Chondrocyte (in vitro differentiated cells): ENCODE measurements around the gene IMPDH2. TPM values are rescaled to one million over a fixed set of nuclear protein-coding genes. Genes with fewer than 3 reads are reported as not detected.

Experiments
- DNase-seq: peaks from one replicate; pipeline ENCODE4 v3.0.0; 2021; ENCODE audit warnings: mixed read lengths, low spot score
- H3K27ac Mint-ChIP-seq: one replicate; pipeline ENCODE4 v1.8.0; 2021; ENCODE audit warnings: mild to moderate bottlenecking, moderate library complexity, mixed read lengths; ENCODE audit not compliant: unreplicated experiment
- H3K27me3 Mint-ChIP-seq: 2 replicates; pipeline ENCODE4 v1.8.0; 2021; ENCODE audit warnings: low read depth, mixed read lengths
- H3K36me3 Mint-ChIP-seq: 2 replicates; pipeline ENCODE4 v1.8.0; 2021; ENCODE audit warnings: low read depth, mixed read lengths
- H3K4me1 Mint-ChIP-seq: 2 replicates; pipeline ENCODE4 v1.8.0; 2021; ENCODE audit warnings: low read depth, mild to moderate bottlenecking, mixed read lengths
- H3K4me3 Mint-ChIP-seq: one replicate; pipeline ENCODE4 v1.8.0; 2021; ENCODE audit warnings: mild to moderate bottlenecking, moderate library complexity, mixed read lengths; ENCODE audit not compliant: unreplicated experiment
- H3K9me3 Mint-ChIP-seq: 2 replicates; pipeline ENCODE4 v1.8.0; 2021; ENCODE audit warnings: low read depth, mixed read lengths
- CTCF ChIP-seq: fragments of 200-600 bp; sonication (generic); IDR thresholded peaks from 2 replicates; pipeline ENCODE4 v1.5.0; 2021; ENCODE audit warnings: antibody characterized with exemption, mild to moderate bottlenecking, moderate library complexity
- total RNA-seq: library from RNA; stranded (reverse); gene quantifications from 3 replicates; pipeline ENCODE4 v1.2.1, GENCODE V29; 2021

Gene IMPDH2
- total RNA-seq, 1 donor from 2014 or later: 140 TPM

GRCh38 chr3:49025793-49026520 lies 3.2 kb downstream of the IMPDH2 start:
- H3K4me1 Mint-ChIP-seq: peaks cover 60% of the 10 kb centered on the region
- H3K27ac Mint-ChIP-seq: peak overlapping the region; percentile 71
- TF ChIP-seq CTCF: no peak
- no peak overlapping the region for H3K4me3 Mint-ChIP-seq
- no peaks in the 10 kb centered on the region for H3K9me3 Mint-ChIP-seq
- H3K27me3 Mint-ChIP-seq: no peaks in the 10 kb centered on the region
- DNase-seq: peak; percentile 79
- H3K36me3 Mint-ChIP-seq: peaks cover 21% of the 10 kb centered on the region

GRCh38 chr3:49025005-49025792 lies 4.0 kb downstream of the IMPDH2 start:
- peak; percentile 81 for DNase-seq
- H3K4me3 Mint-ChIP-seq: no peak overlapping the region
- H3K9me3 Mint-ChIP-seq: no peaks in the 10 kb centered on the region
- peaks cover 19% of the 10 kb centered on the region for H3K36me3 Mint-ChIP-seq
- H3K27me3 Mint-ChIP-seq: no peaks in the 10 kb centered on the region
- peak overlapping the region; percentile 71 for H3K27ac Mint-ChIP-seq
- peaks cover 63% of the 10 kb centered on the region for H3K4me1 Mint-ChIP-seq
- no peak for TF ChIP-seq CTCF

GRCh38 chr3:49024449-49024848 lies 4.7 kb downstream of the IMPDH2 start:
- Mint-ChIP-seq H3K27me3 (no peaks in the 10 kb centered on the region), H3K27ac (peak overlapping the region; percentile 36), H3K4me3 (no peak overlapping the region), H3K4me1 (peaks cover 65% of the 10 kb centered on the region), H3K9me3 (no peaks in the 10 kb centered on the region), H3K36me3 (peaks cover 19% of the 10 kb centered on the region)
- DNase-seq: no peak
- no peak for TF ChIP-seq CTCF

- no peak for DNase-seq
- Mint-ChIP-seq H3K4me1 (peaks cover 66% of the 10 kb centered on the region), H3K27me3 (no peaks in the 10 kb centered on the region), H3K9me3 (no peaks in the 10 kb centered on the region), H3K27ac (peak overlapping the region; percentile 57), H3K36me3 (peaks cover 19% of the 10 kb centered on the region), H3K4me3 (peak overlapping the region; percentile 90)
- TF ChIP-seq CTCF: no peak
Observed at GRCh38 chr3:49023775-49024174, 5.4 kb downstream of the IMPDH2 start.

GRCh38 chr3:49022688-49023171 lies 6.5 kb downstream of the IMPDH2 start:
- H3K27ac Mint-ChIP-seq: peak overlapping the region; percentile 97
- peak overlapping the region; percentile 90 for H3K4me3 Mint-ChIP-seq
- no peak for TF ChIP-seq CTCF
- peaks cover 58% of the 10 kb centered on the region for H3K4me1 Mint-ChIP-seq
- DNase-seq: peak; percentile 90
- H3K27me3 Mint-ChIP-seq: no peaks in the 10 kb centered on the region
- no peaks in the 10 kb centered on the region for H3K9me3 Mint-ChIP-seq
- peaks cover 17% of the 10 kb centered on the region for H3K36me3 Mint-ChIP-seq
